ENCODE measurements around the gene PTPRG. TPM values are rescaled to one million over a fixed set of nuclear protein-coding genes. Genes with fewer than 3 reads are reported as not detected.

Gene PTPRG
- total RNA-seq, 1 donor from 2014 or later: 80.7 TPM

- TF ChIP-seq CTCF (IDR thresholded peaks at IDR 0.05; ENCODE audit: unreplicated experiment): no peak
- Mint-ChIP-seq H3K27ac (ENCODE audit: unreplicated experiment) (no peak overlapping the region), H3K4me3 (ENCODE audit: unreplicated experiment) (no peak overlapping the region), H3K27me3 (ENCODE audit: unreplicated experiment) (no peaks in the 10 kb centered on the region), H3K9me3 (ENCODE audit: unreplicated experiment) (no peaks in the 10 kb centered on the region), H3K4me1 (ENCODE audit: unreplicated experiment) (peaks cover 6% of the 10 kb centered on the region), H3K36me3 (ENCODE audit: low read depth, unreplicated experiment) (no peaks in the 10 kb centered on the region)
- no peak for DNase-seq (ENCODE audit: low spot score)
Observed at GRCh38 chr3:61571516-61572336, 10.4 kb downstream of the PTPRG start.

- Mint-ChIP-seq H3K27me3 (ENCODE audit: unreplicated experiment) (no peaks in the 10 kb centered on the region), H3K4me3 (ENCODE audit: unreplicated experiment) (no peak overlapping the region), H3K36me3 (ENCODE audit: low read depth, unreplicated experiment) (no peaks in the 10 kb centered on the region), H3K9me3 (ENCODE audit: unreplicated experiment) (no peaks in the 10 kb centered on the region), H3K27ac (ENCODE audit: unreplicated experiment) (no peak overlapping the region), H3K4me1 (ENCODE audit: unreplicated experiment) (peaks cover 10% of the 10 kb centered on the region)
- no peak for TF ChIP-seq CTCF (IDR thresholded peaks at IDR 0.05; ENCODE audit: unreplicated experiment)
- no peak for DNase-seq (ENCODE audit: low spot score)
Observed at GRCh38 chr3:61572879-61573278, 11.5 kb downstream of the PTPRG start.

GRCh38 chr3:61573441-61573840 lies 12.1 kb downstream of the PTPRG start:
- Mint-ChIP-seq H3K36me3 (ENCODE audit: low read depth, unreplicated experiment) (no peaks in the 10 kb centered on the region), H3K27ac (ENCODE audit: unreplicated experiment) (no peak overlapping the region), H3K4me1 (ENCODE audit: unreplicated experiment) (peaks cover 14% of the 10 kb centered on the region)

GRCh38 chr3:61574854-61575253 lies 13.5 kb downstream of the PTPRG start:
- peaks cover 4% of the 10 kb centered on the region for H3K36me3 Mint-ChIP-seq (ENCODE audit: low read depth, unreplicated experiment)
- peak overlapping the region; percentile 12 for H3K27ac Mint-ChIP-seq (ENCODE audit: unreplicated experiment)
- DNase-seq (ENCODE audit: low spot score): no peak
- no peaks in the 10 kb centered on the region for H3K27me3 Mint-ChIP-seq (ENCODE audit: unreplicated experiment)
- H3K4me1 Mint-ChIP-seq (ENCODE audit: unreplicated experiment): peaks cover 26% of the 10 kb centered on the region
- TF ChIP-seq CTCF (IDR thresholded peaks at IDR 0.05; ENCODE audit: unreplicated experiment): no peak
- no peaks in the 10 kb centered on the region for H3K9me3 Mint-ChIP-seq (ENCODE audit: unreplicated experiment)
- no peak overlapping the region for H3K4me3 Mint-ChIP-seq (ENCODE audit: unreplicated experiment)

More at GRCh38 chr3:61573441-61573840, 12.1 kb downstream of the PTPRG start:
- TF ChIP-seq CTCF (IDR thresholded peaks at IDR 0.05; ENCODE audit: unreplicated experiment): no peak
- DNase-seq (ENCODE audit: low spot score): no peak
- Mint-ChIP-seq H3K27me3 (ENCODE audit: unreplicated experiment) (no peaks in the 10 kb centered on the region), H3K9me3 (ENCODE audit: unreplicated experiment) (no peaks in the 10 kb centered on the region), H3K4me3 (ENCODE audit: unreplicated experiment) (no peak overlapping the region)

- Mint-ChIP-seq H3K4me3 (ENCODE audit: unreplicated experiment) (no peak overlapping the region), H3K27ac (ENCODE audit: unreplicated experiment) (no peak overlapping the region), H3K4me1 (ENCODE audit: unreplicated experiment) (peaks cover 29% of the 10 kb centered on the region), H3K9me3 (ENCODE audit: unreplicated experiment) (no peaks in the 10 kb centered on the region), H3K36me3 (ENCODE audit: low read depth, unreplicated experiment) (peaks cover 4% of the 10 kb centered on the region), H3K27me3 (ENCODE audit: unreplicated experiment) (no peaks in the 10 kb centered on the region)
- TF ChIP-seq CTCF (IDR thresholded peaks at IDR 0.05; ENCODE audit: unreplicated experiment): no peak
- DNase-seq (ENCODE audit: low spot score): no peak
Observed at GRCh38 chr3:61575893-61576292, 14.5 kb downstream of the PTPRG start.

Measured in endothelial cell (in vitro differentiated cells).